Sigmoid colon (tissue), 7 donors: ENCODE data around the gene FAIM. TPM values are rescaled to one million over a fixed set of nuclear protein-coding genes. Genes with fewer than 3 reads are reported as not detected.

Experiments
- DNase-seq: peaks from one replicate; pipeline ENCODE4 v3.0.0-alpha.2; 2019
- H3K27ac ChIP-seq, 4 donors: fragments of 200-600 bp; sonication (generic); one replicate each; pipeline ENCODE4 v1.5.1; 2016 to 2019; ENCODE audit warnings: mild to moderate bottlenecking in 1 of 4
- H3K27me3 ChIP-seq, 3 donors: fragments of 200-600 bp; sonication (generic); one replicate each; pipeline ENCODE4 v1.5.1; 2019; ENCODE audit warnings: mild to moderate bottlenecking in 1 of 3
- H3K36me3 ChIP-seq, 4 donors: fragments of 200-600 bp; sonication (generic); one replicate each; pipeline ENCODE4 v1.5.1; 2016 to 2019
- H3K4me1 ChIP-seq, 4 donors: fragments of 200-600 bp; sonication (generic); one replicate each; pipeline ENCODE4 v1.5.1; 2017 to 2019
- H3K4me3 ChIP-seq, 4 donors: fragments of 200-600 bp; sonication (generic); one replicate each; pipeline ENCODE4 v1.5.1; 2017 to 2019; ENCODE audit warnings: mild to moderate bottlenecking in 2 of 4, moderate library complexity in 1 of 4
- H3K9me3 ChIP-seq, 4 donors: fragments of 200-600 bp in 3 of 4; sonication (generic) in 3 of 4; one replicate each; pipeline versions ENCODE4 v1.5.1 to v1.6.1; 2013 to 2019
- CTCF ChIP-seq, 4 experiments: fragments of 450-650 bp in 3 of 4; fragments of 200-600 bp in 1 of 4; IDR thresholded peaks; one replicate each; pipeline ENCODE4 v1.5.1; 2016 to 2019; ENCODE audit warnings: antibody characterized with exemption in 4 of 4, mild to moderate bottlenecking in 3 of 4, moderate library complexity in 2 of 4
- EP300 ChIP-seq, 4 donors: sonication (generic); formaldehyde crosslinking; IDR thresholded peaks; one replicate each; pipeline ENCODE4 v1.6.1; 2017; ENCODE audit warnings: antibody characterized with exemption in 4 of 4
- POLR2A ChIP-seq, 2 donors: fragments of 450-650 bp; IDR thresholded peaks; one replicate each; pipeline ENCODE4 v1.6.1; 2016; ENCODE audit warnings: antibody characterized with exemption in 2 of 2, mild to moderate bottlenecking in 2 of 2, moderate library complexity in 2 of 2
- POLR2AphosphoS5 ChIP-seq, 4 donors: sonication (generic); formaldehyde crosslinking; IDR thresholded peaks; one replicate each; pipeline ENCODE4 v1.6.1; 2017; ENCODE audit warnings: antibody characterized with exemption in 4 of 4
- intact Hi-C: fragments of 100-400 bp; cut with DNase I; formaldehyde crosslinking; loops from one replicate; pipeline ENCODE4 v1.15.1; 2023
- polyA plus RNA-seq, 3 donors: library from polyadenylated mRNA; stranded (reverse); fragments of 200-250 nt; gene quantifications; one replicate each; pipeline ENCODE4 v1.2.3, GENCODE V29; 2013
- total RNA-seq, 4 donors: library from RNA; depleted of rRNA; stranded (reverse); fragments of >200 nt; gene quantifications; one replicate each; pipeline ENCODE4 v1.1.0, GENCODE V29; 2016
- donor health status: healthy with polysubstance abuse.
- donor health status: Bipolar disorder and iron deficiency.
- donor health status: healthy.

FAIM gene
- total and polyA plus RNA-seq, 7 donors = 5.3 to 15.3 (median 9.7) TPM

- Histone ChIP-seq H3K27ac (no peak overlapping the region), H3K4me1 (no peaks in the 10 kb centered on the region), H3K27me3 (no peaks in the 10 kb centered on the region), H3K36me3 (peaks cover 0 to 34% (median 3%) of the 10 kb centered on the region in 4 donors), H3K9me3 (no peaks in the 10 kb centered on the region), H3K4me3 (no peak overlapping the region)
- no peak for DNase-seq
- TF ChIP-seq POLR2A (IDR thresholded peaks at IDR 0.05) (no peak), EP300 (IDR thresholded peaks at IDR 0.05) (no peak), CTCF (IDR thresholded peaks at IDR 0.05) (no peak), POLR2AphosphoS5 (IDR thresholded peaks at IDR 0.05) (no peak)
- intact Hi-C loops = no loop called here
Observed at GRCh38 chr3:138682648-138683047, 74.1 kb downstream of the FAIM start.

Other genes starting within 250 kb of the FAIM start
- gene ESYT3, start 174.2 kb upstream of the FAIM start, total RNA-seq = 10 to 100 TPM; 15.1 to 19.4 (median 17.2) TPM
- under 1 TPM; 0.23 to 0.63 (median 0.60) TPM for gene ESYT3, start 174.2 kb upstream of the FAIM start, polyA plus RNA-seq
- gene CEP70, start 14.5 kb upstream of the FAIM start, total RNA-seq = 10 to 100 TPM; 42.6 to 77.2 (median 66.8) TPM
- gene CEP70, start 14.5 kb upstream of the FAIM start, polyA plus RNA-seq = 10 to 100 TPM; 12.0 to 16.2 (median 15.0) TPM
- gene PIK3CB, start 226.2 kb downstream of the FAIM start, total RNA-seq = 10 to 100 TPM; 17.4 to 29.5 (median 22.2) TPM
- 10 to 100 TPM; 18.6 to 28.9 (median 22.0) TPM for gene PIK3CB, start 226.2 kb downstream of the FAIM start, polyA plus RNA-seq